ENCODE results near the gene CYB561D1. TPM values are rescaled to one million over a fixed set of nuclear protein-coding genes. Genes with fewer than 3 reads are reported as not detected.

CYB561D1 gene
- total and polyA plus RNA-seq, 9 of the 15 experiments (the other 6 are each of a cell fraction or from before 2014, with no cell fraction given), result 0.71 to 7.2 (median 3.5) TPM

- TF ChIP-seq HMG20B (CRISPR knock-in tag; IDR thresholded peaks at IDR 0.05), result no peak
- no peak for TF ChIP-seq CBX2 (IDR thresholded peaks at IDR 0.05; ENCODE audit: insufficient read depth, low read length, poor library complexity, severe bottlenecking)
- no peak for TF ChIP-seq MYBL2 (IDR thresholded peaks at IDR 0.05; ENCODE audit: low read depth)
- no peak for TF ChIP-seq MYBL2 (CRISPR knock-in tag; IDR thresholded peaks at IDR 0.05; ENCODE audit: borderline replicate concordance)
- TF ChIP-seq MBD2 (IDR thresholded peaks at IDR 0.05; ENCODE audit: borderline replicate concordance, low read depth), result peak; percentile 76
- TF ChIP-seq HDAC2 (IDR thresholded peaks at IDR 0.05), result peak; percentile 13; the same call in 1 of the 2 replicates
- no peak for TF ChIP-seq CBX8 (IDR thresholded peaks at IDR 0.05; ENCODE audit: borderline replicate concordance, extremely low read depth, low read depth, low read length, poor library complexity, severe bottlenecking)
- 0 out of 2 replicates have a peak, but pooled peaks have one; percentile 36 for TF ChIP-seq NR4A1 (CRISPR knock-in tag; IDR thresholded peaks at IDR 0.05)
- no peak for TF ChIP-seq NR4A1 (tag; IDR thresholded peaks at IDR 0.05)
- peak; percentile 71 for TF ChIP-seq ZBTB12 (CRISPR knock-in tag; IDR thresholded peaks at IDR 0.05)
- TF ChIP-seq ZFP91 (CRISPR knock-in tag; IDR thresholded peaks at IDR 0.05), result no peak; the same call in 1 of the 2 replicates
- TF ChIP-seq FOXA3 (CRISPR knock-in tag; conservative IDR thresholded peaks at IDR 0.05 in 1 of 2, IDR thresholded peaks at IDR 0.05 in 1 of 2), result peak in 1 of 2 experiments; percentile 37; a peak in 1 of 4 replicates
- peak; percentile 61 for TF ChIP-seq PKNOX1 (IDR thresholded peaks at IDR 0.05)
- no peak for TF ChIP-seq CHD4 (IDR thresholded peaks at IDR 0.05; ENCODE audit: insufficient read depth, insufficient replicate concordance, low read depth, low read length, poor library complexity, severe bottlenecking)
- TF ChIP-seq ZFP36 (IDR thresholded peaks at IDR 0.05; ENCODE audit: low read depth, low read length, partially characterized antibody), result peak; percentile 2
- peak; percentile 77 for TF ChIP-seq EHMT2 (IDR thresholded peaks at IDR 0.05)
- no peak for TF ChIP-seq MTF1 (CRISPR knock-in tag; IDR thresholded peaks at IDR 0.05; ENCODE audit: borderline replicate concordance)
- TF ChIP-seq ZNF655 (CRISPR knock-in tag; IDR thresholded peaks at IDR 0.05), result no peak
- peak; percentile 61; the same call in 1 of the 2 replicates for TF ChIP-seq CBFB (CRISPR knock-in tag; IDR thresholded peaks at IDR 0.05)
Measured at GRCh38 chr1:109548321-109549267, 54.7 kb downstream of the CYB561D1 start, which contains the start of gene GNAI3 (continued).

Data from K562 (cell line).